Activated CD8-positive, alpha-beta memory T cell treated with anti-CD3 and anti-CD28 coated beads for 36 hours (primary cell): ENCODE results near the gene DAPP1. TPM values are rescaled to one million over a fixed set of nuclear protein-coding genes. Genes with fewer than 3 reads are reported as not detected.
"Not testable (repeated sequence)": the region's sequence is repeated elsewhere in the genome, so short reads cannot be mapped to it uniquely, and the experiment has no call there.

ENCODE experiments used
- CTCF ChIA-PET: fragments of 350-600 bp; sonication (Branson Sonifier 250); formaldehyde crosslinking; loops from one replicate; lab custom pipeline; 2021; ENCODE audit warnings: antibody characterized with exemption; lab: Charles Lee
- POLR2A ChIA-PET: fragments of 350-600 bp; sonication (Branson Sonifier 250); formaldehyde crosslinking; loops from one replicate; lab custom pipeline; 2021; ENCODE audit warnings: antibody characterized with exemption; lab: Charles Lee
- total RNA-seq, 2 experiments: library from RNA; stranded (reverse); gene quantifications; one replicate each; pipeline ENCODE4 v1.2.3, GENCODE V29; 2021

DAPP1 gene
- total RNA-seq, 2 experiments from 2014 or later, result 24.1 to 24.4 TPM

DNA sequence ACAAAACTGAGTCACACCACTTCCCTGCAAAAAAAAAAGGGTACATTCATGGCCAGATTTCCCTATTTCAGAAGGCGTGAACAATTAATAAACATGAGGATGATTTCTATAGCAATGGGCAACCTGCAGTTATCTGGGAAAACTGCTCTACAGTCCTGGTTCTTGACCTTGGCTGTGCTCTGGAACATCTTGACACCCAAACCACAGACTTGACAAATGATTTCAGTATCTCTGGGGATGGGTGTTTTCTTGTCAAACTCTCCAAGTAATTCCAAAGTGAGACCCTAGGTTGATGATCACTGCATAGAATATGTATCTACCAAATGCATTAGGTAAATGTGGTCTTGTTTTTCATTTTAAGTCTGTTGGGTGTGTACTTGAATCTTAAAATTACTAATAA lies 2.0 kb downstream of the DAPP1 start:
- POLR2A ChIA-PET, result no interaction called here
- CTCF ChIA-PET, result no interaction called here

DNA sequence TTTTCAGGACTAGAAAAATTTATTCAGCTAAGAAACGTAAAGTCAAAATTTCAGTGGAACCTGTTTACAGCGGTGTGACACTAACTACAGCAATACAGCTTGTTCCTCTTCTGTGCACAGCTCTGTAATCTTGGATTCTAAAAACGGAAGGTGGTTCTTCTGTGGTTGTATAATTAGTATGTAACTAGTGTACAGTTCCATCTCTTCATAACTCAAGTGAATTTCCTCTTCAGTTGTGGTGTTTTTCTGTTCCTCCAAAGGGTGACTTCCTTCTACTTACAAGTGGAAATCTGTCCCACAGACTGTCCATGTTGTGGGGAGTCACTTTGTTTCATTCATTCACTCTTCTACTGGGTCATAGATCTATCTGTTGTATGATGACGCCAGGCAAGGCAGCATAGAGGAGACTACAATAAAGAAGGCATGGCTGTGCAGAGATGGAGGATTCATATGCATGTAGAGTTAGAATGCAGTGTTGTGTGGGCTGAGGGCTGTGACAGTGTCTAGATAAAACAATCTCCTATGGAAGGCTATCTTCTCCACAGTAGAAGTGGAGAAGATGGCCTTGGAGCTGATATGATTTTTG lies 5.4 kb downstream of the DAPP1 start:
- ChIA-PET CTCF (no interaction called here), POLR2A (no interaction called here)

DNA sequence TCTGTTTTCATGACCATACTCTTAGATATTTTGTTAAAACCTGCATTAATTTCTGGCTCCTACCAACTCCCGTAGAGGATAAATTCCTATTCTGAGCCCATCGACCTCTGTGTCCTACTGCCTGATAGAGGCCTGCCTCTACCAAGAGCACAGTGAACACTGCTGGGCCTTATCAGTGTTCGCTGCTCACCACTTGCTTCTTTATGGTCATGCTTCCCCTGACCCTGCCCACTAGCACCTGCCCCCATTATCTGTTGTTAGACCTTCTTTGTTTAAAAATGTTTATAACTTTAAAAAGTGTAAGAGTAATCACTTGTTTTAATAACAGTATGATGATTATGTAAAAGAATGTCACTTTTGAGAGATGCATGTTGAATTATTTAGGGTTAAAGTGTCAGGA lies 6.1 kb downstream of the DAPP1 start:
- POLR2A ChIA-PET, result no interaction called here
- CTCF ChIA-PET, result interaction anchor here (0.6 kb wide), 1 partner anchor 26 kb away, joined by 4 read pairs; no protein-coding TSS in a partner anchor

DNA sequence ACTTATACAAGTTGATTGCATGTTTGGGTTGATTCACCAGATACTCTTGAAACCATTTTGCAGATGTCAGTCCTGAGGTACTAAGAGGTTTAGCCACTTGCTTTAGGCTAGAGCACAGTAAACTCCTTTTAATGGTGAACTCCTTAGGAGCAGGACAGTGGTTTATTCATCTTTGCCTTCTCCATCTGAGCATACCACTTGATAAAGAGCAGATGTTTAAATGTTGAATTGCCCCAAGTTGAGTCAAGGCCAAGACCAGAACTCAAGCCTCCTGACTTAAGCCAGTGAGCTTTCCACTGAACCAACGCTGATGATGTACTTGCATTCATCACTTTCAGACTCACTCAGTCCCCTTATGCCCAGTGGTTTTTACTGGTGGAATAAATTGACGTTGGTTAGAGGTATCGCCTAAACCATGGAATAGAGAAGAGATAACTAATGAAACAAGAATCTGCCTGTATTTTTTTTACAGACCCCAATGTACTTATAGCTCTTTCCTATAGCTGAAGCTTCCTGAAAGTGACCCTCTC lies 7.5 kb downstream of the DAPP1 start:
- ChIA-PET CTCF (no interaction called here), POLR2A (no interaction called here)

DNA sequence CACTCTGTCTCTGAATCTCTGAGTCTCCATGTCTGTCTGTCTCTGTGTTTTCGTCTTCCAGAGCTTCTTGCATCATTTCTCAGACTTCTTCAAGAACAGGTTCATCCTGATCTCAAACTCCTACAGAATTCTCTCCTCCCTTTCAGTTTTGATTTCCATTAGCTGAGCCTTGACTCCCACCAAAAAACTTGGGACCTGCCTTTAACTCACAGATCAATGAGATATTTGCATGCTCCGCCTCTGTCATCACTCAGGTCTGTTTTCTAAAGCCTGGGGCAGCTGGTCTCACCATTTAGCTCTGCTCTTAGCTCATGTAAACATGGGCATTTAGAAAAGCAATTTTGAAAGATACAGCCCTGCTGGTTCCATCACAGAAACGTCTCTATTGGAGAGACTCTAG lies 8.6 kb downstream of the DAPP1 start:
- POLR2A ChIA-PET, result no interaction called here
- CTCF ChIA-PET, result interaction anchor here (1.4 kb wide), 1 partner anchor 9 kb away, joined by 4 read pairs; no protein-coding TSS in a partner anchor

DNA sequence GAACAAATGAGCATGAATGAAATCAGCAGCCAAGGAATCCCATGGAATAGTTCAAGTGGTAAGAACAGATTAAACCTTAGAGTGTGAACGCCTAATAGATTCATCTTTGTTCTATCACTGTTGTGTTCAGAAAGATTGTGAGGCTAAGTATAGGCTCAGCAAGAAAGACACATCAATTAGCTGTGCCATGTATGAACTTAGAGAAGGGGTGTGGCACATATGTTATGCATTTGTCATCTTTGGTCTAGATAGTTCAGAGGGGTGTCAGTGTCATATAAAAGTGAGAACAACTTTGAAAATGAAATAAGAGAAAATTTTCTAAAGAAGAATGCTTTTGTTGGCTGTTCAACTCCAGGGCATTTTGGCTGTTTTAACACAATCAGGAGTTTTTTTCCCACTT lies 9.4 kb downstream of the DAPP1 start:
- CTCF ChIA-PET, result interaction anchor here (1.4 kb wide), 1 partner anchor 8 kb away, joined by 4 read pairs; no protein-coding TSS in a partner anchor
- POLR2A ChIA-PET, result no interaction called here

DNA sequence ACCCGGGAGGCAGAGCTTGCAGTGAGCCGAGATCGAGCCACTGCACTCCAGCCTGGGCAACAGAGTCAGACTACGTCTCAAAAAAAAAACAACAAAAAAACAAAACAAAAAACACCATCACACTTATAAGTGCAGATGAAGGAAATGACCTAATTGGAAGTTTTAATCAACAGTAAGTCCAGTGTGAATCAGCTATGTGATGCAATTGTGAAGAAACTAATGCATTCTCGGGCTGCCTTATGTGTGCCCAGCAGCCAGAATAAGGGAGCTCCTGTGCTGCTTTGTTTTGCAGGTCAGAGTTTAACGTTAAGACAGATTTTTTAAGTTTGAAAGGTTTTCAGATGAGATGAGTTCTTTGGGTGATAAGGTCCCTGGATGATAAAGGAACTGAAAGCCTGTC lies 10.8 kb downstream of the DAPP1 start:
- CTCF ChIA-PET, result interaction anchor here (1.3 kb wide), 1 partner anchor 12 kb away, joined by 3 read pairs; no protein-coding TSS in a partner anchor
- POLR2A ChIA-PET, result interaction anchor here (1.4 kb wide), 1 partner anchor 10 kb away, joined by 3 read pairs; no protein-coding TSS in a partner anchor

DNA sequence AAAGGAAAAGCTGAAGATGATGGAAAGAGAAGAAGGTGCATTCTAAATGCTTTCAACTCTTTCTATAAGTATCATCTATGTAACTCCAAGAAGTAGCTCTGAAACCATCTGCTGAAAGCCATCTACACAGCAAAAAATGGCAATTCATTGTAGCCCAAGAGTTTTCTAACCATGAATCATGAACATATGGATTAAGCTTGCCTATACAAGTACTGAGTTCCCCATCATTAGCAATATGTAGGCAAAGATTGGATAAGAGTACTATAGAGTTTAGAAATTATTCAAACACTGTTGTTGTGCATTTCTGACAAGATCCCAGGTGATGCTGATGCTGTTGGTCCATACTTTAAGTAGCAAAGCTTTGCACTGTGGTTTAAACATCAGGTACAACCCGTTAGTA lies 11.2 kb downstream of the DAPP1 start:
- CTCF ChIA-PET, result interaction anchor here (1.3 kb wide), 1 partner anchor 12 kb away, joined by 3 read pairs; no protein-coding TSS in a partner anchor
- POLR2A ChIA-PET, result interaction anchor here (1.4 kb wide), 1 partner anchor 11 kb away, joined by 3 read pairs; no protein-coding TSS in a partner anchor

DNA sequence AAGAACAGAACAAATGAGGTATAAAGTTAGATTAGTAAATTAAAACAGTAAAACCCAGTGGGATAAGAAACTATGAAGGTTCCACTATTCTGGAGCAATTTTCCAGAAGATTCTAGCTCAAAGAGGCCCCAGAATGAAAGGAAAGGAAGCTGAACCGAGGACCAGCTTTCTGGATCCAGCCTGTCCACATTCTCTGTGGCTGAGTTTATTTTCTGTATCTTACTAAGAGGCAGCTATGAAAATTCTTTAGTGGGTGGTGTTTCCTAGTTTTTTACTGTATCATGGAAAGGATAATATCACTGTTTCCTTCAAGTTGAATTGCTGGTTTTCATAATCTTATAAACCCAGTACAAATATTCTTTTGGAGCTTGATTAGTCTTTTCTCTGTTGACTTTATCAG lies 11.8 kb downstream of the DAPP1 start:
- POLR2A ChIA-PET, result interaction anchor here (1.4 kb wide), 1 partner anchor 11 kb away, joined by 3 read pairs; no protein-coding TSS in a partner anchor
- CTCF ChIA-PET, result no interaction called here

DNA sequence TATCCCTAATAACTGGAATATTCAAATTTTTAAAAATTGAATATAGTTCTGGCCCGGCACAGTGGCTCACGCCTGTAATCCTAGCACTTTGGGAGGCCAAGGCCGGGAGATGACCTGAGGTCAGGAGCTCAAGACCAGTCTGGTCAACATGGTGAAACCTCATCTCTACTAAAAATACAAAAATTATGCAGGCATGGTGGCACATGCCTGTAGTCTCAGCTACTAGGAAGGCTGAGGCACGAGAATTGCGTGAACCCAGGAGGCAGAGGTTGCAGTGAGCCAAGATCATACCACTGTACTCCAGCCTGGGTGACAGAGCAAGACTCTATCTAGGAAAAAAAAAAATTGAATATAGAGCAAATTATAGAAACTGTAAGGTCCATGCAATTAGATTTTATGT lies 13.4 kb downstream of the DAPP1 start:
- POLR2A ChIA-PET, CTCF ChIA-PET: not testable (repeated sequence)

DNA sequence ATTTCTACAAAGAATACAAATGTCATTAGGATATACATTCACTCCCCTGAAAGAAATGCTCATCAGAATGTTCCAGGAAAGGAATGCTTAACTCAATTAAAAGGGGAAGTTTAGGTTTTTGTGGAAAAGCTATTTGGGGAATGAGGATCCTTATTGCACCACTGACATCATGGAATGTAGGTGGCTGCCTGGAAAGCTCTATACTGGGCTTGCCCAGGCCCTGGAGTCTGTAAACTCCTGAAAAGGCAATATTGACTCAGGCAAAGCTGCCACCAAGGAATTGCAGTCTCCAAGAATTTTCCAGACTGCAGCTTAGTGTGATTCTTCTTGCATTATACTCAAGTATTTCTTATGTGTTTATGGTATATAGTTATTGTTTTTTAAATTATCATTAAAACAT lies 15.7 kb downstream of the DAPP1 start:
- CTCF ChIA-PET, result no interaction called here
- POLR2A ChIA-PET, result no interaction called here

DNA sequence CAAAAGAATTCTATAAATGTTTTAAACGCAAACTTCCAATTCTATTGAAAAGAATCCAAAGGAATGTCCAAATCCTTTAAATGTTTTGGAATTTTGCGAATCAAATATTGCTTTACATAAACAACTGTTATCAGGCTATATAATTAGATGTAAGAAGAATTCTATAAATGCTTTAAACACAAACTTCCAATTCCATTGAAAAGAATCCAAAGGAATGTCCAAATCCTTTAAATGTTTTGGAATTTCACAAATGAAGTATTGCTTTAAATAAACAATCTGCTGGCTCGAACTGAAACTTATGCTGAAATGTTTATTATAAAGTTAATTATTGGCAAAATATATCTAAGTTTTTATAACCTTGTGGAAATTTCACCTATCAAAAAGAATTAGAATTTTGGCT lies 16.1 kb downstream of the DAPP1 start:
- CTCF ChIA-PET, result no interaction called here
- POLR2A ChIA-PET, result no interaction called here

DNA sequence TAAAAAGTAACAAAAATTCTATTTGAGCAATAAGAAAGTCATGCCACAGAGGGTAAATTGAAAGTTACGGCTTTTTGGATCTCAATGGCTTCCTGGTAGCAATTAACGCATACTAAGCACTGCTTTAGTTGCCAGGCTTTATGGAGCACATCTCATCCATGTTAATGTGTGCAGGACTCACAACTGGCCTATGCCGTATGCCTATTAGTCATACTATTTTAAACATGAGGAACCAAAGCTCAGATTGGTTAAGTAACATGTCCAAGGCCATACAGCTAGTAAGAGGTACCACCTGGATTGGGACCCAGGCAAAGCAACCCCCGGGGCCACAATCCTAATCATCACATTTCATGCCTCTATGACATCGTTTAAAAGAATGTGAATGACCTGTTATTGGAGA lies 17.1 kb downstream of the DAPP1 start:
- ChIA-PET POLR2A (no interaction called here), CTCF (interaction anchor here (1.3 kb wide), 1 partner anchor 8 kb away, joined by 4 read pairs; no protein-coding TSS in a partner anchor)

DNA sequence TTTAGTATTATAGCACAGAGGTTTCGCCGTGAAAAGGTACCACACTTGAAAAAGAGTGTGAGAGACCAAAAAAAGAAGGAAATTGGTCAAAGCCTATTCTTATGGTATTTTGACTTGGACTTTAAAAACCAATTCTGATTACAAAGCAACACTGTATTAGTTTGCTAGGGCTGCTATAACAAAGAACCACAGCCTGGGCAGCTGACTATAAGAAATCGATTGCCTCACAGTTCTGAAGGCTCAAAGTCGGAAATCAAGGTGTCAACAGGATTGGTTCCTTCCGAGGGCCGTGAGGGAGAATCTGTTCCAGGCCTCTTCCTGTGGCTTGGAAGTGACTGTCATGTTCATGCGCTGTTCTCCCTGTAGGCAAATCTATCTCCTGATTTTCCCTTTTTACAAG lies 17.9 kb downstream of the DAPP1 start:
- ChIA-PET POLR2A (no interaction called here), CTCF (interaction anchor here (0.6 to 1.3 kb wide), 3 partner anchors 9 to 27 kb away, joined by 3 to 4 read pairs (median 3); no protein-coding TSS in a partner anchor)

DNA sequence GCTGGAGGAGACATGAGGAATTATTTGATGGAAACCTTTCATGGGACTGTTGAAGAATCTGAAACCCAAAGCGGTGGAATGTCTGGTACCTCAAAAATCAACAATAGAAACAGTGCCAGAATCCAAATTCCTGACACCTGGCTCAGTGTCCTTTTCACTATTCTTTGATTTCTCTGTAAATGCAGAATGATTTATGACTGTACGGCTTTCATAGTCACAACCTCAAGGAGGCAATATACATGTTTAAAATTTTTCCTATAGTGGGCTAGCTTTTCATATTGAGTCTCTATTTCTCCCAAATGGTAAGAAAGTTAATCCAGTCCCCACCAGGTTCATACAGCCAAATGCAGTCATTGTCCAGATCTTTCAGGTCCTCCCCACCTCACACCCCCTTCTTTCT lies 19.3 kb downstream of the DAPP1 start:
- ChIA-PET CTCF (interaction anchor here (0.6 kb wide), 1 partner anchor 844 kb away, joined by 3 read pairs; no protein-coding TSS in a partner anchor), POLR2A (no interaction called here)

DNA sequence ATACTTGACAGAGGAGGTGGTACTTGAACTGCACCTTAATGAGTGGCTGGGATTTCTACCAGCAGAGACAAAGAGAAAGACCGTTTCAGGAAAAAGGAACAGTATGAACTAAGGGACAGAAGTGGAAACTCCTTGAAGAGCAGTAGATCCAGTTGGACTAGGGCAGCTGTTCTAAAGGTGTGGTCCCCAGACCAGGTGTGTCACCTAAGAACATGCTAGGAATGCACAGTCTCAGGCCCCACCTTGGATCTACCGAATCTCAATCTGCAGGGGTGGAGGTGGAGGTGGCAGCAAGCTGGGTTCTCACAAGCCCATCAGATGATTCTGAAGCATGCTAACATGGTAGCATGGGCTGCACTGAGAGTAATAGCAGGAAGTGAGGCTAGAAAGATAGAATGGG lies 22.3 kb downstream of the DAPP1 start:
- CTCF ChIA-PET, result interaction anchor here (1.4 kb wide), 1 partner anchor 12 kb away, joined by 3 read pairs; no protein-coding TSS in a partner anchor
- POLR2A ChIA-PET, result no interaction called here

DNA sequence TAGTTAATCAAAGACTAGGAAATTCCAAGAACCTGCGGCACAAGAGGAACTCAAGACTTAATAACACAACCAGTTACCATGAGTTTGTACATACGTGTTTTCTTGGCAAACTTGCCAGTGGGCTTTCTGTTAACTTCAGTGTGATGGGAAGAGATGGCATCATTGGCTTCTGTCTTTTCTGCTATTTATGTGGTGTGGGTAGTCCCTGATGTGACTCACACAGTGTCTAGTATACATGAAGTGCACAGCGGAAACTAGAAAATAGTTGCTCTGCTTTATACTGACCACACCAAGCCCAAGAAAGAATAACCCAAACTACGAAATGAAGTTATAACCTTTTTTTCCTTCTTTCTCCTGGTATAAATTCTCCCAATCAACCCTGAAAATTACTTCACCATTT lies 24.5 kb downstream of the DAPP1 start:
- CTCF ChIA-PET, result no interaction called here
- POLR2A ChIA-PET, result no interaction called here

DNA sequence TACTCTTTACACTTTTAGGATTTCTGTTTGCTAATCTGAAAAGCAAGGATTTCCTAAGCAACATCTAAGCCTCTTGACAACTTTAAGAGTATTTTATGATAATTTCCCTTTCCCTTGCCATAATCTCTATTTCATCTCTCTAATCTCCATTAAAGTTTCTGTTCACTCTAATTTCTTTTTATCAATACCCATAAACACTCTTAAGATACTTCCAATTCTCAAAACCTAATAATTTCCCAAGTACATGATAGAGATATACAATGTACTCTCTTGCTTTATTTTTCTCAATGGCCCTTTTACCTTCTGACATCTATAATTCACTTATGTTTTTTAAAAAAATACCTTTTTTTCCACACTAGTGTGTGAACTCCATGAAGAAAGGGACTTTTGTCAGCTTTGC lies 26.8 kb downstream of the DAPP1 start:
- POLR2A ChIA-PET, result no interaction called here
- CTCF ChIA-PET, result no interaction called here

DNA sequence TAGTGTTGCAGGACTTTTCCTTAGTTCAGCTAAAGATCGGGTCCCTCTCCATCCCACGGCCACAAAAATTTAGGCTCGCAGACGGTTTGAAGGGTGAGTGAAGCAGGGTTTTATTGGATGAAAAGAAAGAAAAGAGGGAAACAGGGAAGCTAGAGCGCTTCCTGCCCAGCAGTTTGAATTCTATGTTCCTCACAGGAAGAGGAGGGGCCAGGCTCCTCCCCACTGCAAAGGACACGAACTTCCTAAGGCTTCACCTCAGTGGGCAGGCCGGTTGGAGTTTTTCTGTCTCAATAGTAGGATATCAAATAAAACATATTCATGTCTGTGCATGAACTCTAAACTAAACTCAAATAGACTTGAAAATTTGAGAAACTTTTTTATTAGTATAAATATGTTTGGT lies 27.4 kb downstream of the DAPP1 start:
- CTCF ChIA-PET, result no interaction called here

DNA sequence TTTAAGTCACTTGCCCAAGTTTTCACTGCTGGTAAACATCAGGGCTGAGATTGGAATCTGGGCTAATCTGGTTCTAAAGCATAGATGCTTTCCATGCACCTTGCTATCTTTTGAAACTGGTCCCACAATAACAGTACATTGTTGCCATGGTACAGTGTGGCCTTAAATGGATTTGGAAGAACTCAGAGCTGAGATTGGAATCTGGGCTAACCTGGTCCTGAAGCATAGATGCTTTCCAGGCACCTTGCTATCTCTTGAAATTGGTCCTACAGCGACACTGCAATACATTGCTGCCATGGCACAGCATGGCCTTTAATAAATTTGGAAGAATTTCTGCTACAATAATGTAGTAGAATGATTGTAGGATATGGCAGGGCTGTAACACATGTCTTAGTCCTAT lies 28.6 kb downstream of the DAPP1 start:
- POLR2A ChIA-PET, result no interaction called here

More for the DNA sequence above, 27.4 kb downstream of the DAPP1 start:
- POLR2A ChIA-PET, result no interaction called here

More for the DNA sequence above, 28.6 kb downstream of the DAPP1 start:
- CTCF ChIA-PET, result interaction anchor here (0.7 to 1.8 kb wide), 2 partner anchors 11 to 25 kb away, joined by 3 to 4 read pairs; no protein-coding TSS in a partner anchor
